HCT116 (cell line): Measurements from ENCODE around the gene RETREG1. TPM values are rescaled to one million over a fixed set of nuclear protein-coding genes. Genes with fewer than 3 reads are reported as not detected.

Experiments
- ATAC-seq: fragments of 200-7000 bp; cut with Tn5 transposase; 2 replicates; pipeline ENCODE4 v1.9.1; 2020; ENCODE audit warnings: mild to moderate bottlenecking, moderate library complexity
- BruUV-seq: library from RNA; stranded (reverse); fragments of 400-500 nt; replicated peaks from 2 replicates; lab custom pipeline; 2021; lab: Mats Ljungman, UMichigan
- CTCF ChIA-PET: fragments of 300-600 bp; sonication (Branson Sonifier 250); formaldehyde crosslinking; loops from one replicate; lab custom pipeline; 2021; ENCODE audit warnings: antibody characterized with exemption; lab: Charles Lee
- POLR2A ChIA-PET: fragments of 300-600, 350-600 bp; sonication (Branson Sonifier 250); formaldehyde crosslinking; loops from one replicate; lab custom pipeline; 2021; ENCODE audit warnings: antibody characterized with exemption; lab: Charles Lee
- RAD21 ChIA-PET, 2 experiments: fragments of 300-600 bp; sonication (Branson Sonifier 250); formaldehyde crosslinking; loops; one replicate each; lab custom pipeline; 2023; ENCODE audit warnings: low total read pairs in 2 of 2; ENCODE audit not compliant: uncharacterized antibody in 2 of 2, unreplicated experiment in 2 of 2, low non-redundant PET in 1 of 2; lab: Charles Lee
- DNase-seq: peaks from one replicate; pipeline ENCODE4 v3.0.0-alpha.2; 2010; ENCODE audit warnings: low read depth, low spot score
- H2AFZ ChIP-seq: fragments of 200-600 bp; shearing (Covaris generic), sonication (generic); 2 replicates; pipeline ENCODE4 v1.6.1; 2017; ENCODE audit warnings: low read depth, mixed run types, mixed read lengths, antibody characterized with exemption, low read length; ENCODE audit not compliant: poor library complexity, severe bottlenecking
- H3K27ac ChIP-seq: 2 replicates; pipeline ENCODE4 v1.5.1; 2012; ENCODE audit warnings: low read depth, low read length
- H3K27me3 ChIP-seq: fragments of 200-600 bp; sonication (generic); 2 replicates; pipeline ENCODE4 v1.6.1; 2016; ENCODE audit warnings: mixed run types, low read length, mixed read lengths; ENCODE audit not compliant: insufficient read depth
- H3K36me3 ChIP-seq, 2 experiments: fragments of 200-500 bp in 1 of 2; fragments of 200-600 bp in 1 of 2; sonication (Bioruptor generic) in 1 of 2; sonication (generic) in 1 of 2; 2 replicates each; pipeline versions ENCODE4 v1.5.1 to v1.6.1; 2014 to 2016; ENCODE audit warnings: low read length in 2 of 2, inconsistent platforms in 1 of 2, mixed read lengths in 1 of 2, mixed run types in 1 of 2; ENCODE audit not compliant: insufficient read depth in 2 of 2, control insufficient read depth in 1 of 2
- H3K4me1 ChIP-seq, 2 experiments: fragments of 200-600 bp in 1 of 2; sonication (generic) in 1 of 2; 2 replicates each; pipeline versions ENCODE4 v1.5.1 to v1.6.1; 2012 to 2017; ENCODE audit warnings: low read length in 2 of 2, inconsistent platforms in 1 of 2, mild to moderate bottlenecking in 1 of 2, mixed read lengths in 1 of 2, mixed run types in 1 of 2, moderate library complexity in 1 of 2; ENCODE audit not compliant: insufficient read depth in 2 of 2, control insufficient read depth in 1 of 2
- H3K4me2 ChIP-seq: fragments of 200-600 bp; sonication (generic); 2 replicates; pipeline ENCODE4 v1.6.1; 2017; ENCODE audit warnings: mixed run types, low read length, mixed read lengths
- H3K4me3 ChIP-seq, 2 experiments: fragments of 200-600 bp in 1 of 2; sonication (generic) in 1 of 2; replicated peaks in 1 of 2; 2 replicates each; pipeline ENCODE4 v1.5.1; 2011 to 2016; ENCODE audit warnings: low read length in 2 of 2, control low read depth in 1 of 2, low read depth in 1 of 2, mild to moderate bottlenecking in 1 of 2, mixed read lengths in 1 of 2, mixed run types in 1 of 2
- H3K79me2 ChIP-seq: fragments of 200-600 bp; sonication (generic); 2 replicates; pipeline ENCODE4 v1.6.1; 2017; ENCODE audit warnings: mild to moderate bottlenecking, mixed run types, low read length, moderate library complexity, mixed read lengths; ENCODE audit not compliant: insufficient read depth
- H3K9ac ChIP-seq: fragments of 200-600 bp; sonication (generic); 2 replicates; pipeline ENCODE4 v1.6.1; 2016; ENCODE audit warnings: low read length, mixed read lengths
- H3K9me2 ChIP-seq: fragments of 200-600 bp; sonication (generic), shearing (Covaris generic); 2 replicates; pipeline ENCODE4 v1.6.1; 2017; ENCODE audit warnings: mixed run types, mild to moderate bottlenecking, moderate library complexity; ENCODE audit not compliant: insufficient read depth
- H3K9me3 ChIP-seq, 2 experiments: fragments of 200-500 bp in 1 of 2; fragments of 200-600 bp in 1 of 2; sonication (Bioruptor generic) in 1 of 2; sonication (generic) in 1 of 2; 2 replicates each; pipeline ENCODE4 v1.6.1; 2014 to 2017; ENCODE audit warnings: low read length in 2 of 2, mixed read lengths in 2 of 2, inconsistent platforms in 1 of 2, low read depth in 1 of 2, mild to moderate bottlenecking in 1 of 2, mixed run types in 1 of 2, moderate library complexity in 1 of 2; ENCODE audit not compliant: control insufficient read depth in 1 of 2, insufficient read depth in 1 of 2
- H4K20me1 ChIP-seq: fragments of 200-600 bp; sonication (generic), shearing (Covaris generic); 2 replicates; pipeline ENCODE4 v1.6.1; 2017; ENCODE audit warnings: mixed run types, mild to moderate bottlenecking, moderate library complexity; ENCODE audit not compliant: insufficient read depth
- CBX3 ChIP-seq: IDR thresholded peaks from 2 replicates; pipeline ENCODE4 v1.6.1; 2012; ENCODE audit warnings: low read depth
- CEBPB ChIP-seq: IDR thresholded peaks from 2 replicates; pipeline ENCODE4 v1.6.1; 2012; ENCODE audit warnings: low read depth
- EGR1 ChIP-seq: IDR thresholded peaks from 2 replicates; pipeline ENCODE4 v1.6.1; 2012; ENCODE audit warnings: low read depth
- ELF1 ChIP-seq: IDR thresholded peaks from 2 replicates; pipeline ENCODE4 v1.6.1; 2012; ENCODE audit warnings: low read depth, borderline replicate concordance
- EZH2 ChIP-seq: fragments of 200-600 bp; sonication (generic); IDR thresholded peaks from 2 replicates; pipeline ENCODE4 v1.6.1; 2017; ENCODE audit warnings: antibody characterized with exemption, mixed run types
- EZH2phosphoT487 ChIP-seq: fragments of 200-600 bp; IDR thresholded peaks from 2 replicates; pipeline ENCODE4 v1.6.1; 2018; ENCODE audit warnings: antibody characterized with exemption, borderline replicate concordance
- FOSL1 ChIP-seq: IDR thresholded peaks from 2 replicates; pipeline ENCODE4 v1.6.1; 2012; ENCODE audit warnings: low read depth
- JUND ChIP-seq: IDR thresholded peaks from 2 replicates; pipeline ENCODE4 v1.6.1; 2012
- POLR2A ChIP-seq: IDR thresholded peaks from 2 replicates; pipeline ENCODE4 v1.7.0; 2011; ENCODE audit warnings: borderline replicate concordance; ENCODE audit not compliant: insufficient read depth, insufficient read length; ENCODE audit errors: extremely low read depth
- RAD21 ChIP-seq: IDR thresholded peaks from 2 replicates; pipeline ENCODE4 v1.6.1; 2012; ENCODE audit warnings: low read depth, mild to moderate bottlenecking
- SIN3A ChIP-seq: IDR thresholded peaks from 2 replicates; pipeline ENCODE4 v1.6.1; 2012; ENCODE audit warnings: low read depth
- SP1 ChIP-seq: IDR thresholded peaks from 2 replicates; pipeline ENCODE4 v1.6.1; 2012; ENCODE audit warnings: low read depth
- SRF ChIP-seq: IDR thresholded peaks from 2 replicates; pipeline ENCODE4 v1.6.1; 2012; ENCODE audit warnings: low read depth
- TCF7L2 ChIP-seq: IDR thresholded peaks from 2 replicates; pipeline ENCODE4 v1.7.0; 2011; ENCODE audit warnings: borderline replicate concordance, inconsistent platforms; ENCODE audit not compliant: insufficient read depth, insufficient read length; ENCODE audit errors: extremely low read depth
- YY1 ChIP-seq: IDR thresholded peaks from 2 replicates; pipeline ENCODE4 v1.6.1; 2011; ENCODE audit warnings: low read length, low read depth, moderate library complexity, mild to moderate bottlenecking; ENCODE audit not compliant: insufficient replicate concordance; ENCODE audit errors: extremely low read depth
- ZFX ChIP-seq: fragments of 450-650 bp; IDR thresholded peaks from 2 replicates; pipeline ENCODE4 v1.6.1; 2017
- ZNF274 ChIP-seq: fragments of 200-500 bp; sonication (Bioruptor generic); IDR thresholded peaks from 2 replicates; pipeline ENCODE4 v1.6.1; 2014; ENCODE audit warnings: mild to moderate bottlenecking, low read depth, low read length, inconsistent platforms
- intact Hi-C: fragments of 100-400 bp; cut with micrococcal nuclease; formaldehyde crosslinking; loops from 2 replicates; pipeline ENCODE4 v1.10.0; 2022
- total RNA-seq: library from RNA; stranded (reverse); gene quantifications from one replicate; pipeline ENCODE4 v1.2.1, GENCODE V29; 2021; ENCODE audit not compliant: unreplicated experiment
- TF ChIP-seq, protein P1 (sequence below), 3 experiments: fragments of 200-600 bp in 1 of 3; sonication (generic) in 1 of 3; IDR thresholded peaks in 2 of 3; conservative IDR thresholded peaks in 1 of 3; 2 replicates each; pipeline ENCODE4 v1.5.1; 2012 to 2017; ENCODE audit warnings: low read depth in 2 of 3, low read length in 2 of 3, antibody characterized with exemption in 1 of 3, borderline replicate concordance in 1 of 3, control low read depth in 1 of 3, mild to moderate bottlenecking in 1 of 3, mixed read lengths in 1 of 3, mixed run types in 1 of 3, moderate library complexity in 1 of 3; ENCODE audit not compliant: insufficient read depth in 1 of 3
- TF ChIP-seq, protein P2 (sequence below): IDR thresholded peaks from 2 replicates; pipeline ENCODE4 v1.6.1; 2012

Gene RETREG1
- total RNA-seq, 1 experiment from 2014 or later = 6.0 TPM

DNA sequence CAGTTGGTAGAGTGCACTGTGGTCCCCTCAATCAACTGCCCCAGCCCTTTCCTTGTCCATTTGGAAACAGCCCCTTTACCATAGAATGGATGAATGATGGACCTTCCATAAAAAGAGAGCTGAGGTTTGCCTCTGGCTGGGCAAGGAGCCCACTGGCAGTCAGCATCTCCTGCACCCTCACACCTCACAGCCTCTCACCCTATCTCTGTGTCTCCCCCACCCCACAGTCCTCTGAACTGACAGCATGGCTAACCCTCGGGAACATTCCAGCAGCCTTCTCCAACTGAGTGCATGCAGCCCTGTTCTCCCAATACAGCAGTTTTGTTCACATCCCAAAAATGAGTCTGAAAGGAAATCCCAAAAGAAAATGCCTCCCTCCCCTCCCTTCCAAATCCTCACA lies 51.7 kb downstream of the RETREG1 start (continued):
- no peak for TF ChIP-seq EZH2phosphoT487

DNA sequence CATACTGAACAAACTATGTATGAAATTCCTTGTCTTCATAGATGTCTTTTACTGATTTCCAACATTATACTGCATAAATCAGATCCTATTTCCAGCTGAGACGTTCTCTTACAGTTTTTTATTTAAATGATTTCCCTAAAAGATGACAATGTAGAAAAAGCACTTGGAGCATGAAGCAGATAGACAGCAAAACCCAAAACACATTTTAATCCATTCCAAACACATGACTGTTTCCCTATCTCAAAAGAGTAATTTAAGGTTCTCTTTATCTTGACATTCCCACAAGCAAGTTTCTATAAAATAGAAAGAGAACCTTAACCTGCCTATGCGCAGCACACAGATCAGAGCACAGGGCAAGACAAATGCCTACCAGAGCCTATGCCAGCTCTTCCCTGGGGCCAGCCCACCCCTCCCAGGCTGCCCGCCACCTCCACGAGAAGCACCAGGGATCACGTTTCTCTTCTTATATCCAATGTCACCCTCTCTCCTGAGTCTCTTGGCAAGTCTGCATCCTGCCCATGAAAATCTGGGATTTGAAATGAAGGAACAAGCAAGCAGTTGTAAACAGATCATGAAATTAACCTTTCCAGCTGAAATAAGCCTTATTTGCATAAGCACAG lies 52.4 kb downstream of the RETREG1 start:
- Histone ChIP-seq H3K27ac (no peak overlapping the region), H3K36me3 (no peaks in the 10 kb centered on the region), H3K9me3 (no peaks in the 10 kb centered on the region), H3K27me3 (no peaks in the 10 kb centered on the region), H3K4me1 (no peaks in the 10 kb centered on the region), H4K20me1 (no peaks in the 10 kb centered on the region), H3K9ac (no peak overlapping the region), H3K9me2 (no peaks in the 10 kb centered on the region), H3K4me3 (no peak overlapping the region), H3K4me2 (no peak overlapping the region), H2AFZ (no peak overlapping the region), H3K79me2 (no peaks in the 10 kb centered on the region)
- POLR2A ChIA-PET = no interaction called here
- TF ChIP-seq EZH2 = no peak
- TF ChIP-seq EZH2phosphoT487 = no peak
- no peak for TF ChIP-seq SIN3A
- no peak for TF ChIP-seq SRF
- TF ChIP-seq CEBPB = no peak
- no peak for TF ChIP-seq CBX3
- TF ChIP-seq SP1 = no peak
- no peak for TF ChIP-seq TCF7L2
- TF ChIP-seq POLR2A = no peak
- no peak for TF ChIP-seq ZFX
- TF ChIP-seq, protein P1, sequence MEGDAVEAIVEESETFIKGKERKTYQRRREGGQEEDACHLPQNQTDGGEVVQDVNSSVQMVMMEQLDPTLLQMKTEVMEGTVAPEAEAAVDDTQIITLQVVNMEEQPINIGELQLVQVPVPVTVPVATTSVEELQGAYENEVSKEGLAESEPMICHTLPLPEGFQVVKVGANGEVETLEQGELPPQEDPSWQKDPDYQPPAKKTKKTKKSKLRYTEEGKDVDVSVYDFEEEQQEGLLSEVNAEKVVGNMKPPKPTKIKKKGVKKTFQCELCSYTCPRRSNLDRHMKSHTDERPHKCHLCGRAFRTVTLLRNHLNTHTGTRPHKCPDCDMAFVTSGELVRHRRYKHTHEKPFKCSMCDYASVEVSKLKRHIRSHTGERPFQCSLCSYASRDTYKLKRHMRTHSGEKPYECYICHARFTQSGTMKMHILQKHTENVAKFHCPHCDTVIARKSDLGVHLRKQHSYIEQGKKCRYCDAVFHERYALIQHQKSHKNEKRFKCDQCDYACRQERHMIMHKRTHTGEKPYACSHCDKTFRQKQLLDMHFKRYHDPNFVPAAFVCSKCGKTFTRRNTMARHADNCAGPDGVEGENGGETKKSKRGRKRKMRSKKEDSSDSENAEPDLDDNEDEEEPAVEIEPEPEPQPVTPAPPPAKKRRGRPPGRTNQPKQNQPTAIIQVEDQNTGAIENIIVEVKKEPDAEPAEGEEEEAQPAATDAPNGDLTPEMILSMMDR (IDR thresholded peaks at IDR 0.05 in 2 of 3, conservative IDR thresholded peaks at IDR 0.05 in 1 of 3; ENCODE audit: borderline replicate concordance in 1 of 3, insufficient read depth in 1 of 3, low read depth in 2 of 3, low read length in 2 of 3) = no peak
- no peak for TF ChIP-seq RAD21
- TF ChIP-seq ZNF274 = no peak
- TF ChIP-seq YY1 = no peak
- no peak for TF ChIP-seq EGR1
- TF ChIP-seq, protein P2, sequence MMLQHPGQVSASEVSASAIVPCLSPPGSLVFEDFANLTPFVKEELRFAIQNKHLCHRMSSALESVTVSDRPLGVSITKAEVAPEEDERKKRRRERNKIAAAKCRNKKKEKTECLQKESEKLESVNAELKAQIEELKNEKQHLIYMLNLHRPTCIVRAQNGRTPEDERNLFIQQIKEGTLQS = no peak
- no peak for TF ChIP-seq ELF1
- no peak for TF ChIP-seq FOSL1
- no peak for TF ChIP-seq JUND
- ATAC-seq (no peak), DNase-seq (no peak)
- RAD21 ChIA-PET = no interaction called here
- no TSS peak for BruUV-seq
- CTCF ChIA-PET = interaction anchor here (1.4 kb wide), 1 partner anchor 14 kb away, joined by 4 read pairs; no protein-coding TSS in a partner anchor
- intact Hi-C loops = no loop called here
